GM10248 (cell line): ENCODE results near the gene VSNL1.

Experiments used
- CTCF ChIA-PET: fragments of 300-600 bp; sonication (Branson Sonifier 250); formaldehyde crosslinking; extraction: SDS; loops from one replicate; lab custom pipeline; 2021; ENCODE audit warnings: antibody characterized with exemption; lab: Yijun Ruan, JAX
- POLR2A ChIA-PET: fragments of 350-650 bp; sonication (Branson Sonifier 250); formaldehyde crosslinking; extraction: SDS; loops from one replicate; lab custom pipeline; 2020; ENCODE audit warnings: antibody characterized with exemption; lab: Yijun Ruan, JAX
- DNase-seq: peaks from one replicate; pipeline ENCODE4 v3.0.0; 2012; ENCODE audit errors: extremely low spot score
- CTCF ChIP-seq: IDR thresholded peaks from 2 replicates; pipeline ENCODE4 v1.5.1; 2012; ENCODE audit warnings: mild to moderate bottlenecking, low read depth; ENCODE audit errors: extremely low read depth, missing control alignments, control extremely low read depth

The VSNL1 gene

GRCh38 chr2:17634997-17635396 lies 94.5 kb downstream of the VSNL1 start:
- no peak for TF ChIP-seq CTCF
- DNase-seq, result no peak
- POLR2A ChIA-PET, result no interaction called here
- CTCF ChIA-PET, result interaction anchor here (1.0 to 5.8 kb wide), 4 partner anchors 11 to 325 kb away, joined by 3 to 56 read pairs (median 6); no protein-coding TSS in a partner anchor

- CTCF ChIA-PET, result interaction anchor here (2.0 to 5.8 kb wide), 2 partner anchors 10 to 326 kb away, joined by 4 to 56 read pairs; no protein-coding TSS in a partner anchor
- no peak for DNase-seq
- no peak for TF ChIP-seq CTCF
- POLR2A ChIA-PET, result no interaction called here
These were observed 95.8 kb downstream of the VSNL1 start for GRCh38 chr2:17636257-17636656.

GRCh38 chr2:17637131-17637906 lies 96.8 kb downstream of the VSNL1 start:
- ChIA-PET CTCF (interaction anchor here (0.7 to 5.8 kb wide), 3 partner anchors 9 to 23 kb away, joined by 3 to 56 read pairs (median 3); no protein-coding TSS in a partner anchor), POLR2A (no interaction called here)
- no peak for TF ChIP-seq CTCF
- DNase-seq, result no peak

GRCh38 chr2:17638196-17638743 lies 97.8 kb downstream of the VSNL1 start:
- TF ChIP-seq CTCF, result no peak
- CTCF ChIA-PET, result no interaction called here
- POLR2A ChIA-PET, result no interaction called here
- no peak for DNase-seq

- DNase-seq, result no peak
- ChIA-PET CTCF (interaction anchor here (0.7 to 1.9 kb wide), 4 partner anchors 11 to 39 kb away, joined by 3 to 6 read pairs (median 4); no protein-coding TSS in a partner anchor), POLR2A (no interaction called here)
- no peak for TF ChIP-seq CTCF
These were observed 99.9 kb downstream of the VSNL1 start for GRCh38 chr2:17640406-17640805.

- no peak for DNase-seq
- POLR2A ChIA-PET, result no interaction called here
- CTCF ChIA-PET, result interaction anchor here (7.3 kb wide), 1 partner anchor 23 kb away, joined by 343 read pairs; no protein-coding TSS in a partner anchor
- TF ChIP-seq CTCF, result no peak
These were observed 102.6 kb downstream of the VSNL1 start for GRCh38 chr2:17643031-17643615.
